GM21515 (cell line): ENCODE data around the gene KIF20A.
"Not testable (repeated sequence)": the region's sequence is repeated elsewhere in the genome, so short reads cannot be mapped to it uniquely, and the experiment has no call there.

Source experiments
- ATAC-seq: cut with Tn5 transposase; IDR thresholded peaks from one replicate; pipeline ENCODE4 v1.9.1; 2021; ENCODE audit not compliant: unreplicated experiment

Gene KIF20A

DNA sequence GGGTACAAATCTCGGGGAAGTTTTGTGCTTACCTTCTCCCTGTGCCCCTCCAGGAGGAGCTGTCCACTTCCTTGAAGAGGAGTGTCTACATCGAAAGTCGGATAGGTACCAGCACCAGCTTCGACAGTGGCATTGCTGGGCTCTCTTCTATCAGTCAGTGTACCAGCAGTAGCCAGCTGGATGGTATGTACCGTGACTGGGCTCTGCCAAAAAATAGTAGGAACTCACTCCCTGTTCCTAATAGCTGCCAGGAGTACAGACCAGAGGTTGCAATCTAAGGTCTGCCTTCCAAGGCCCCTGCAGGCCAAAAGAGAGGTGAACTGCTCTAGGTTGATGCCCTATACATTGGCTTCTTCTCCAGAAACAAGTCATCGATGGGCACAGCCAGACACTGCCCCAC is 3.9 kb downstream of the KIF20A start:
- no peak for ATAC-seq

GRCh38 chr5:138186002-138186447 is 7.1 kb downstream of the KIF20A start:
- ATAC-seq, result no peak

- ATAC-seq, result no peak
These were observed 9.7 kb downstream of the KIF20A start for GRCh38 chr5:138188626-138189025.

- ATAC-seq, result no peak
These were observed 13.9 kb downstream of the KIF20A start for GRCh38 chr5:138192826-138193225.

DNA sequence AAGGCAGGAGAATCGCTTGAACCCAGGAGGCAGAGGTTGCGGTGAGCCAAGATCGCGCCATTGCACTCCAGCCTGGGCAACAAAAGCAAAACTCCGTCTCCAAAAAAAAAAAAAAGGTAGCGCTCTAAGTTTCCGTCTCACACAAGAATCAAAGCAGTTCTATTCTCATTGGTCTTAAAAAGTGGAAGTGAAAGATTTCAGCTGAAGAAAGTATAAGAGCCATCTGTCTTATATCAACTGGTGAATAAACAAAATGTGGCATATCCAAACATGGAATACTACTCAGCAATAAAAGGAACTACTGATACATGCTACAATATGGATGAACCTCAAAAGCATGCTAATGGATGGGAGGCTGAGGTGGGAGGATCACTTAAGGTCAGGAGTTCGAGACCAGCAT is 14.9 kb downstream of the KIF20A start:
- ATAC-seq, result not testable (repeated sequence)

- no peak for ATAC-seq
These were observed 32.1 kb downstream of the KIF20A start for GRCh38 chr5:138210985-138211384.

GRCh38 chr5:138212828-138213160 is 33.9 kb downstream of the KIF20A start:
- peak; percentile 15 for ATAC-seq

DNA sequence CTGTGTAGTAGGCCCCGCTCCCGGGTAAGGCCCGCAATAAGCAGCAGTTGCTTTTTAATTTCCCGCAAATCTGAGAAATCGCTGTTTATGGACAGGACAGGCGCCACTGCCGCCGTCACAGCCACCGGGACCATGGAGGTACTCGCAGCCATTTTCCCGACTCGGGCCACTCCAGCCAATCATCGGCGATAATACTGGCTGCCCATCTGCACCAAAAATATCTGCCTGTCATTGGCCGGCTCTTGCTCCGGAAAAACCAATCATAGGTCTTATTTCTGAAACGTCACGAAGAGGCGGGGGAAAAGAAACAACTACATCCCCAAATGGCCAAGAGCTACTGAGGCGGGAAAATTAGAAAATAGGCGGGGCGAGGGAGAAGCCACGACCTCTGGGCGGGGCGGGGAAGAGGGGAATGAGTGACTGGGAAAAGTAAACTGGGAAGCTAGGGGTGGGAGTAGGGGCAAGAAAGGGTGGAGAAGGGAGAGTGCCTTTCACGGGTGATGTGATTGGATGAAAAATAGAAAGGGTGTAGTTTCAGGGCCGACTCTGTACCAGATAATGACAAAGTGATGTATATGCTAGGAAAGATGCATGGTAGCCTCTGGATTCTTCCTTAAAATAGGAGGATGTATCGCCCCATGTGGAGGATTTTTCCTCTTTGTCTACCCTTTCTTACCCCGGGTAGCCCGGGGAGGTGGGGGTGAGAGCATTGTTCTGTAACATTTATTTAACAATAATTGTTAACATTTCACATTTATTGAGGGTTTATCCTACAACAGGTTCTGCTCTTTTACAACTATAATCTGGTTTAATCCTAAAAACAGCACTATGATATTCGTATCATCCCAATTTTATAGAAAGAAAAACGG is 34.5 kb downstream of the KIF20A start, which contains the start of gene CDC23:
TSS of gene CDC23 (minus strand) at position 163 of the 869 bp plus-strand sequence. CDS start at position 152, 11 bp downstream.
- ATAC-seq, result peak; percentile 94

GRCh38 chr5:138216799-138217198 is 37.9 kb downstream of the KIF20A start:
- no peak for ATAC-seq

GRCh38 chr5:138223532-138223931 is 44.6 kb downstream of the KIF20A start:
- ATAC-seq, result no peak

DNA sequence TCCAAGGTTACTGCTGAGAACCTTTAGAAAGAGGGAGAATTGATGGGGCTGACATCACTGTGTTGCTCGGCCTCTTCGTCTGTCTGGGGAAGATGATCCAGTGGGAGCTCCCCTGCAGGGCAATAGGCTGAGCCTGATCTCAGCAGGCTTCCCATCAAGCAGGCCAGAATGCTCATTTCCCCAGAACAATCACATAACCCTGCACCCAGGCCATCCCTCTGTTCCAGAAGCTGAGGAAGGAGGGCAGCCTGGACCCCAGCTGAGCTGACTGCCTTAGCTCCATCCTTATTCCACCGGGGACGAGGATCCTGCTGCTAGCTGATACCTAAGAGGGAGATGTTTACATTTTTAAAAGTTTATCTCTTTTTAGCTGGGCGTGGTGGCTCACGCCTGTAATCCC is 45.8 kb downstream of the KIF20A start:
- ATAC-seq, result no peak

DNA sequence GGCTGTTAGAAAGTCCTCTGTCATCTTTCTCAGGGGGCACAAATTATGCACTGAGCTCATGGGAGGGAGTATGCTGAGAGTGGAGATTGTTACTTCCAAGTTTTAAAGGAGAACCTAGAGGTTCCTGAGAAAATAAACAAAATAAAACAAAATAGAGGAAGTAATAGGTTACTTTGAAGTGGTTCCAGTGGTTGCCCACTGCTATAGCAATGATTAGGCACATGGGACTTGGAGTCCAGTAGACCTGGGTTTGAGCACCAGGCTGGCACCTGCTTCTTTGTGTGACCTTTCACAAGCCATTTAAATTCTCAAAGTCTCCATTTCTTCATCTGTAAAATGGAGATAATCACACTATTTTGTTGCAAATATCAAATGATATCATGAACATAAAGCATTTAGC is 48.0 kb downstream of the KIF20A start:
- ATAC-seq, result no peak

DNA sequence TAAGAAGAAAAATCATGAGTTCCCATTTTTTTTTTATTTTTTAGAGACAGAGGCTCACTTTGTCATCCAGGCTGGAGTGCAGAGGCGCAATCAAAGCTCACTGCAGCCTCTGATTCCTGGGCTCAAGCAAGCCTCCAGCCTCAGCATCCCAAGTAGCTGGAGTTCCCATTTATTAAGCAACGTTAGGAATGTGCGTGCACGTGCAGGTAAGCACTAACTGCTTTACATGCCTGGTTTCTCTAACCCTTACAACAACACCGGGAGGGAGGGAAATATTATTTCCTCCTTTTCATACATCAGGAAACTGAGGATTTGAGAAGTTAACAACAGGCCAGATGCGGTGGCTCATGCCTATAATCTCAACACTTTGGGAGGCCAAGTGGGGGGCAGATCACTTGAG is 50.5 kb downstream of the KIF20A start:
- no peak for ATAC-seq

GRCh38 chr5:138230261-138230660 is 51.3 kb downstream of the KIF20A start:
- ATAC-seq, result no peak

- ATAC-seq, result no peak
These were observed 52.2 kb downstream of the KIF20A start for GRCh38 chr5:138230981-138231589.

- no peak for ATAC-seq
These were observed 54.4 kb downstream of the KIF20A start for GRCh38 chr5:138233280-138233679.

DNA sequence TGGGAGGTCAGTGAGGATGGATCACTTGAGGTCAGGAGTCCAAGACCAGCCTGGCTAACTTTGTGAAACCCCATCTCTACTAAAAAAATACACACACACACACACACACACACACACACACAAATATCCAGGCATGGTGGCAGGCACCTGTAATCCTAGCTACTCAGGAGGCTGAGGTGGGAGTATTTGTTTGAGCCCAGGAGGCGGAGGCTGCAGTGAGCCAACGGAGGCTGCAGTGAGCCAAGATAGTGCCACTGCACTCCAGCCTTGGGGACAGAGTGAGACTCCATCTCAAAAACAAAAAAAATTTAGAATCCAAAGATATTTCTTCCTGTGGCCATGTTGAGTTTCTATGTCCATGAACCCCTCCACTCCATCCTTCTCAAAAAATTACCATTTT is 55.7 kb downstream of the KIF20A start:
- ATAC-seq, result no peak
